ENCODE results near the gene C1orf159. TPM values are rescaled to one million over a fixed set of nuclear protein-coding genes. Genes with fewer than 3 reads are reported as not detected.

The C1orf159 gene
- total and polyA plus RNA-seq, 10 of the 15 experiments (the other 5 are each of a cell fraction or from before 2014, with no cell fraction given): 0.11 to 23.4 (median 8.0) TPM

DNA sequence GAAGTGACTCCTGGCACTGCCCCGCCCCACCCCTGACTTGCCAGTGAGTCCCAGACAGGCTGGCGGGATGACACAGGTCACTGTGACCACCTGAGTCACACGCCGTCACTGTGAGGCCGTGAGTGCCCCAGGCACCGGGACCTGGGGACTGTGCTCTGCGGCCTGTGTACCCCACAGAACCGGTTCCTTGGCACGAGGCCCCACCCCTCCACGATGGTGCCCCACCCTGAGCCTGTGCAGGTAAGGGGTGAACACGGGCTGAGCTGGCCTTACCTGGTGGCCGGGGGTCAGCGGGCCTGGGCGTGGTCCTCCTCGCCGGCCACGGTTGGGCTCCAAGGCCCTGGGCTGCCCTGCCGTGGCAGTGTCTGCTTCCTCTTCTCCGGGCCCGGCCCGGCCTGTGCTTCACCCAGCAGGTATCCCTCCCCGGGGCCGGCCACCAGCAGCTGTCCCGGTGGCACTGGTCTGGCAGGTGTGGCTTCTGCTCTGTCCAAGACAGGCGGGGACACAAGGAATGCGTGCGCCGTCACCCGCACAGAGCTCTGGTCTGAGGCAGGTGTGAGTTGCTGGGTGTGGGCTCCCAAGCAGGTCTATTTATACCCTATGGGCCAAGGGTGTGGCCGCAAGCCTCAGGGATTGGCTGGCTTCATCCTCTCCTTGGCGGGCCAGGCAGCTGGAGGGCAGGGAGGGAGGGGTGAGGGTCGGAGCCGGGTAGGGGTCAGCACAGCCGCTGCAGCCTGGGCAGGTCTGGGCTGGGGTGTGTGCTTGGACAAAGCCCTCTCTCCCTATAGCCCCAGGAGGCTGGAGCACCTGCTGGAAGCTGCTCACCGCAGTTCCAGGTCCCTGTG is 41.9 kb downstream of the C1orf159 start, which contains the start of gene RNF223:
Gene RNF223, minus strand, starts transcription at position 564 of the 845 bp plus-strand sequence. CDS start 1,740 bp downstream, outside the sequence.
- Histone ChIP-seq H3K79me2 (ENCODE audit: control insufficient read depth, insufficient read depth, low read length) (no peaks in the 10 kb centered on the region), H2AFZ (ENCODE audit: control insufficient read depth, low read depth, low read length) (no peak within 1 kb of the TSS), H3K9ac (ENCODE audit: control insufficient read depth, insufficient read depth, low read length) (no peak within 1 kb of the TSS), H4K20me1 (ENCODE audit: control insufficient read depth, insufficient read depth) (no peaks in the 10 kb centered on the region), H3K27ac (ENCODE audit: control insufficient read depth, insufficient read depth) (no peak within 1 kb of the TSS), H3K4me1 (ENCODE audit: control insufficient read depth, insufficient read depth, low read length) (peaks cover 15% of the 10 kb centered on the region), H3K36me3 (ENCODE audit: control insufficient read depth in 2 of 2, insufficient read depth in 2 of 2, low read length in 1 of 2) (no peaks in the 10 kb centered on the region), H3K9me3 (replicated peaks; ENCODE audit: control insufficient read depth, insufficient read depth, low read length) (no peaks in the 10 kb centered on the region), H3K4me2 (ENCODE audit: control insufficient read depth, insufficient read depth) (no peak within 1 kb of the TSS), H3K4me3 (no peak within 1 kb of the TSS), H3K27me3 (replicated peaks in 1 of 2; ENCODE audit: control insufficient read depth in 2 of 2, insufficient read depth in 2 of 2, low read length in 1 of 2) (no peaks in the 10 kb centered on the region; a peak in 1 of 4 replicates)
- in situ Hi-C loops (cut with MboI) (no loop called here), intact Hi-C loops (cut with micrococcal nuclease; ENCODE audit: unreplicated experiment) (no loop called here)
- DNase-seq (ENCODE audit: low read depth, low spot score) (no peak), FAIRE-seq (no peak), ATAC-seq (no peak)
- ChIA-PET CTCF (no interaction called here), RAD21 (ENCODE audit: unreplicated experiment) (no interaction called here), POLR2A (no interaction called here), SMC1A (ENCODE audit: uncharacterized antibody, unreplicated experiment) (no interaction called here)
- WGBS (ENCODE audit: insufficient coverage, insufficient replicate concordance, low lambda C conversion rate, missing lambda C conversion rate): 37% methylated on average over 32 of the region's 35 CpGs
- no TSS peak for BruUV-seq (replicated peaks)
- TF ChIP-seq SREBF1 (IDR thresholded peaks at IDR 0.05; ENCODE audit: low read length): no peak
- TF ChIP-seq, protein P1, sequence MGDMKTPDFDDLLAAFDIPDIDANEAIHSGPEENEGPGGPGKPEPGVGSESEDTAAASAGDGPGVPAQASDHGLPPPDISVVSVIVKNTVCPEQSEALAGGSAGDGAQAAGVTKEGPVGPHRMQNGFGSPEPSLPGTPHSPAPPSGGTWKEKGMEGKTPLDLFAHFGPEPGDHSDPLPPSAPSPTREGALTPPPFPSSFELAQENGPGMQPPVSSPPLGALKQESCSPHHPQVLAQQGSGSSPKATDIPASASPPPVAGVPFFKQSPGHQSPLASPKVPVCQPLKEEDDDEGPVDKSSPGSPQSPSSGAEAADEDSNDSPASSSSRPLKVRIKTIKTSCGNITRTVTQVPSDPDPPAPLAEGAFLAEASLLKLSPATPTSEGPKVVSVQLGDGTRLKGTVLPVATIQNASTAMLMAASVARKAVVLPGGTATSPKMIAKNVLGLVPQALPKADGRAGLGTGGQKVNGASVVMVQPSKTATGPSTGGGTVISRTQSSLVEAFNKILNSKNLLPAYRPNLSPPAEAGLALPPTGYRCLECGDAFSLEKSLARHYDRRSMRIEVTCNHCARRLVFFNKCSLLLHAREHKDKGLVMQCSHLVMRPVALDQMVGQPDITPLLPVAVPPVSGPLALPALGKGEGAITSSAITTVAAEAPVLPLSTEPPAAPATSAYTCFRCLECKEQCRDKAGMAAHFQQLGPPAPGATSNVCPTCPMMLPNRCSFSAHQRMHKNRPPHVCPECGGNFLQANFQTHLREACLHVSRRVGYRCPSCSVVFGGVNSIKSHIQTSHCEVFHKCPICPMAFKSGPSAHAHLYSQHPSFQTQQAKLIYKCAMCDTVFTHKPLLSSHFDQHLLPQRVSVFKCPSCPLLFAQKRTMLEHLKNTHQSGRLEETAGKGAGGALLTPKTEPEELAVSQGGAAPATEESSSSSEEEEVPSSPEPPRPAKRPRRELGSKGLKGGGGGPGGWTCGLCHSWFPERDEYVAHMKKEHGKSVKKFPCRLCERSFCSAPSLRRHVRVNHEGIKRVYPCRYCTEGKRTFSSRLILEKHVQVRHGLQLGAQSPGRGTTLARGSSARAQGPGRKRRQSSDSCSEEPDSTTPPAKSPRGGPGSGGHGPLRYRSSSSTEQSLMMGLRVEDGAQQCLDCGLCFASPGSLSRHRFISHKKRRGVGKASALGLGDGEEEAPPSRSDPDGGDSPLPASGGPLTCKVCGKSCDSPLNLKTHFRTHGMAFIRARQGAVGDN (IDR thresholded peaks at IDR 0.05): no peak
- no peak for TF ChIP-seq TCF7 (IDR thresholded peaks at IDR 0.05; ENCODE audit: borderline replicate concordance)
- TF ChIP-seq EED (IDR thresholded peaks at IDR 0.05; ENCODE audit: low read depth): no peak
- TF ChIP-seq, protein P2, sequence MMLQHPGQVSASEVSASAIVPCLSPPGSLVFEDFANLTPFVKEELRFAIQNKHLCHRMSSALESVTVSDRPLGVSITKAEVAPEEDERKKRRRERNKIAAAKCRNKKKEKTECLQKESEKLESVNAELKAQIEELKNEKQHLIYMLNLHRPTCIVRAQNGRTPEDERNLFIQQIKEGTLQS (IDR thresholded peaks at IDR 0.05; ENCODE audit: borderline replicate concordance, extremely low read depth, low read depth, low read length): no peak
- TF ChIP-seq, protein P3, sequence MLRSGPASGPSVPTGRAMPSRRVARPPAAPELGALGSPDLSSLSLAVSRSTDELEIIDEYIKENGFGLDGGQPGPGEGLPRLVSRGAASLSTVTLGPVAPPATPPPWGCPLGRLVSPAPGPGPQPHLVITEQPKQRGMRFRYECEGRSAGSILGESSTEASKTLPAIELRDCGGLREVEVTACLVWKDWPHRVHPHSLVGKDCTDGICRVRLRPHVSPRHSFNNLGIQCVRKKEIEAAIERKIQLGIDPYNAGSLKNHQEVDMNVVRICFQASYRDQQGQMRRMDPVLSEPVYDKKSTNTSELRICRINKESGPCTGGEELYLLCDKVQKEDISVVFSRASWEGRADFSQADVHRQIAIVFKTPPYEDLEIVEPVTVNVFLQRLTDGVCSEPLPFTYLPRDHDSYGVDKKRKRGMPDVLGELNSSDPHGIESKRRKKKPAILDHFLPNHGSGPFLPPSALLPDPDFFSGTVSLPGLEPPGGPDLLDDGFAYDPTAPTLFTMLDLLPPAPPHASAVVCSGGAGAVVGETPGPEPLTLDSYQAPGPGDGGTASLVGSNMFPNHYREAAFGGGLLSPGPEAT (IDR thresholded peaks at IDR 0.05; ENCODE audit: low read depth): no peak
- TF ChIP-seq EP300 (IDR thresholded peaks at IDR 0.05; ENCODE audit: borderline replicate concordance in 1 of 2, control insufficient read depth in 1 of 2, low read depth in 2 of 2, low read length in 2 of 2): no peak
- TF ChIP-seq, protein P4, sequence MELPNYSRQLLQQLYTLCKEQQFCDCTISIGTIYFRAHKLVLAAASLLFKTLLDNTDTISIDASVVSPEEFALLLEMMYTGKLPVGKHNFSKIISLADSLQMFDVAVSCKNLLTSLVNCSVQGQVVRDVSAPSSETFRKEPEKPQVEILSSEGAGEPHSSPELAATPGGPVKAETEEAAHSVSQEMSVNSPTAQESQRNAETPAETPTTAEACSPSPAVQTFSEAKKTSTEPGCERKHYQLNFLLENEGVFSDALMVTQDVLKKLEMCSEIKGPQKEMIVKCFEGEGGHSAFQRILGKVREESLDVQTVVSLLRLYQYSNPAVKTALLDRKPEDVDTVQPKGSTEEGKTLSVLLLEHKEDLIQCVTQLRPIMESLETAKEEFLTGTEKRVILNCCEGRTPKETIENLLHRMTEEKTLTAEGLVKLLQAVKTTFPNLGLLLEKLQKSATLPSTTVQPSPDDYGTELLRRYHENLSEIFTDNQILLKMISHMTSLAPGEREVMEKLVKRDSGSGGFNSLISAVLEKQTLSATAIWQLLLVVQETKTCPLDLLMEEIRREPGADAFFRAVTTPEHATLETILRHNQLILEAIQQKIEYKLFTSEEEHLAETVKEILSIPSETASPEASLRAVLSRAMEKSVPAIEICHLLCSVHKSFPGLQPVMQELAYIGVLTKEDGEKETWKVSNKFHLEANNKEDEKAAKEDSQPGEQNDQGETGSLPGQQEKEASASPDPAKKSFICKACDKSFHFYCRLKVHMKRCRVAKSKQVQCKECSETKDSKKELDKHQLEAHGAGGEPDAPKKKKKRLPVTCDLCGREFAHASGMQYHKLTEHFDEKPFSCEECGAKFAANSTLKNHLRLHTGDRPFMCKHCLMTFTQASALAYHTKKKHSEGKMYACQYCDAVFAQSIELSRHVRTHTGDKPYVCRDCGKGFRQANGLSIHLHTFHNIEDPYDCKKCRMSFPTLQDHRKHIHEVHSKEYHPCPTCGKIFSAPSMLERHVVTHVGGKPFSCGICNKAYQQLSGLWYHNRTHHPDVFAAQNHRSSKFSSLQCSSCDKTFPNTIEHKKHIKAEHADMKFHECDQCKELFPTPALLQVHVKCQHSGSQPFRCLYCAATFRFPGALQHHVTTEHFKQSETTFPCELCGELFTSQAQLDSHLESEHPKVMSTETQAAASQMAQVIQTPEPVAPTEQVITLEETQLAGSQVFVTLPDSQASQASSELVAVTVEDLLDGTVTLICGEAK (IDR thresholded peaks at IDR 0.05; ENCODE audit: borderline replicate concordance): no peak
- no peak for TF ChIP-seq TAF1 (IDR thresholded peaks at IDR 0.05; ENCODE audit: borderline replicate concordance, low read depth, low read length)

All from GM12878 (cell line).